Metanephros (tissue), 1 donor: ENCODE data around the gene CYP4F12. TPM values are rescaled to one million over a fixed set of nuclear protein-coding genes. Genes with fewer than 3 reads are reported as not detected.

Source experiments
- total RNA-seq: library from RNA; depleted of rRNA; stranded (reverse); fragments of >200 nt; gene quantifications from one replicate; pipeline ENCODE4 v1.2.3, GENCODE V29; 2014

CYP4F12 gene, protein sequence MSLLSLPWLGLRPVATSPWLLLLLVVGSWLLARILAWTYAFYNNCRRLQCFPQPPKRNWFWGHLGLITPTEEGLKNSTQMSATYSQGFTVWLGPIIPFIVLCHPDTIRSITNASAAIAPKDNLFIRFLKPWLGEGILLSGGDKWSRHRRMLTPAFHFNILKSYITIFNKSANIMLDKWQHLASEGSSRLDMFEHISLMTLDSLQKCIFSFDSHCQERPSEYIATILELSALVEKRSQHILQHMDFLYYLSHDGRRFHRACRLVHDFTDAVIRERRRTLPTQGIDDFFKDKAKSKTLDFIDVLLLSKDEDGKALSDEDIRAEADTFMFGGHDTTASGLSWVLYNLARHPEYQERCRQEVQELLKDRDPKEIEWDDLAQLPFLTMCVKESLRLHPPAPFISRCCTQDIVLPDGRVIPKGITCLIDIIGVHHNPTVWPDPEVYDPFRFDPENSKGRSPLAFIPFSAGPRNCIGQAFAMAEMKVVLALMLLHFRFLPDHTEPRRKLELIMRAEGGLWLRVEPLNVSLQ
- 4.1 TPM for total RNA-seq

DNA sequence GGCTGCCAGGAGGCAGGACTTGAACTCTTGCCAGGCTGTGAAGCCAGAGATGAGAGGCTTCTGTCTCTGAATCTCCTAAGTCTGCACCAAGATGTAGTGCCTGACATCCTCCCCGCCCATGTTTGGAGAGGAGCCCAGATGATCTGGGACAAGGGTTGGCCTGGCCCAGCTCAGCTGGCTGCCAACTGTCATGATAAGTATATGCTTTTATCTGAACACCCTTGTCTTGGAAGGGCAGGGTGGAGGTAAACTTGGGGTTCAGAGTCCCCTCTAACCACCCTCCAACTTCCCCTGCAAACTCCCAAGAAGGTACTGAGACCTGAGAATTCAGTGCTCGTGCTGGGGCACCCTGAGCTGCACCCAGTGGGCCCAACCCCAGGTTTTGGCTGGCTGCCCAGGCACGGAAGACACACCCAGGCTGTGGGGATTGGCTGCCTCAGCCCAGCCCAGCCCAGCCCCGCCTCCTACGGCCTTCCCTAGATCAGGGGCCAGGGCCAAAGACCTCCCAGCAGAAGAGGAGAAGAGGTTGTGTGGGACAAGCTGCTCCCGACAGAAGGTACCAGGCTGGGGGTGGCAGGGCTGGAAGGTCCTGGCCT is at the start of gene CYP4F12:
Gene CYP4F12, plus strand, starts transcription at position 508 of the 596 bp plus-strand sequence. CDS start 443 bp downstream, outside the sequence.

DNA sequence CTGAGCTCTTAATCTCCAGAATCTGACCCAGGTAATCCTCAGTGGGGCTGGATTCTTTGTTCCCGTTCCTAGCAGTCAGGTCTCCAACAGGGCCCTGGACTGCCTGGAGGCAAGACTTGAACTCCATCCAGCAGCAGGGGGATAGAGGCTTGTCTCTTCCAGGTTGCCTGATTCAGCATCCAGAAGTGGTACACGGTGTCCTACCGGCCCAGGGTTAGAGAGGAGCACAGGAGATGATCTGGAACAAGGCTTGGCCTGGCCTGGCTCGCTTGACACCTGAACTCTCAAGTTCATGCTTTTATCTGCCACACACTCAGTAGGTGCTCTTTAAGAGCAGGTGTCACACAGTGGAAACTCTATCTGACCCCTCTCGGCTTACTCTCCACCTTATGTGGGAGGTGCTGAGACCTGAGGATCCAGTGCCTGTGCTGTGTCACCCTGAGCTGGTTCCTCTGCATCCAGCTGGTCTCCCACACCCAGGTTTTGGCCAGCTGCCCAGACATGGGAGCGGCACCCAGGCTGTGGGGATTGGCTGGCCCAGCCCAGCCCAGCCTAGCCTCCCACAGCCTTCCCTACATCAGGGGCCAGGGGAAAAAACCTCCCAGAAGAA is 32.5 kb upstream of the CYP4F12 start, which contains the start of gene CYP4F3:
Gene CYP4F3, plus strand, starts transcription at position 604 of the 610 bp plus-strand sequence. CDS start 519 bp downstream, outside the sequence.

DNA sequence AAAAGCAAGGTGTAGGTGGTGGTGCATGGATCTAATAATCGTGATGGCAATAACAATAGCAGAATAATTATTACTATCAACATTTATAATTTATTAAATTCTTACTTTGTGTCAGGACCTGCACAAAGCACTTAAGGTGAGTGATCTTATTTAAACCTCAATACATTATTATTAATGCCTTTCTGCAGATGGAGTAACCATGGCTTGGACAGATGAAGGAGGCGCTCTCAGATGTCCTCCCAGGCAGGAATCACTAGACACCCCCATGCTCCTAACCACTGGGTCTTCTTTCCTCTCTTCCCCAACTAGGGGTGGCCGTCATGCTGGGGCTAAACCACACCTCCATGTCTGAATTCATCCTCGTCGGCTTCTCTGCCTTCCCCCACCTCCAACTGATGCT is 54.8 kb downstream of the CYP4F12 start, which contains the start of gene OR10H2:
Gene OR10H2, plus strand, starts transcription at position 301 of the 400 bp plus-strand sequence. Its CDS starts 20 bp downstream, at position 321.

DNA sequence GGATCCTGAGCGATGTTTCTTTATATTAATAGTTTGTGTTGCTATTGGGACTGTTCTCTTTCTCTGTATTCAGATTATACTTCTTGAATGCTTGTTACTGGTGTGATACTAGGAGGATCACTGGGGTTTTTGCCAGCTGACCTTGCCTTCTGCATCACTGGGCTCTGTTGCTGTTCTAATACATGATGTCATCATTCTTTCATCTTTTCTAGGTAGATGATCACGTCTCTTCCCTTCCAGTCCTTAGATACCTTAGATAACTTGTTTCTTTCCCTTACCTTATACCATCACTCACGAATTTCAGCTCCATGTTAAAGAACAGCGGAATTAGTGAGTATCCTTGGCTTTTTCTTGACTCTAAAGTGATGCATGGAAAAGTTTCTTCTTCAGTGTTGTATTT is 64.8 kb downstream of the CYP4F12 start, which contains the start of gene OR10H3:
Gene OR10H3, plus strand, starts transcription at position 264 of the 400 bp plus-strand sequence. CDS start 3,408 bp downstream, outside the sequence.

Other genes starting within 250 kb of the CYP4F12 start
- 41.1 TPM for gene WIZ, start 223.1 kb upstream of the CYP4F12 start, total RNA-seq
- gene RASAL3, start 208.5 kb upstream of the CYP4F12 start, total RNA-seq = 1.9 TPM
- not detected for gene PGLYRP2, start 193.6 kb upstream of the CYP4F12 start, total RNA-seq
- gene CYP4F22, start 164.6 kb upstream of the CYP4F12 start, total RNA-seq = 0.23 TPM
- gene CYP4F8, start 57.9 kb upstream of the CYP4F12 start, total RNA-seq = not detected
- 3.3 TPM for gene CYP4F3, start 32.2 kb upstream of the CYP4F12 start, total RNA-seq
- gene OR10H2, start 54.9 kb downstream of the CYP4F12 start, total RNA-seq = not detected
- not detected for gene OR10H3, start 64.9 kb downstream of the CYP4F12 start, total RNA-seq
- gene OR10H5, start 114.6 kb downstream of the CYP4F12 start, total RNA-seq = not detected
- not detected for gene OR10H1, start 142.6 kb downstream of the CYP4F12 start, total RNA-seq
- gene CYP4F2, start 225.0 kb downstream of the CYP4F12 start, total RNA-seq = not detected